ENCODE data around the gene ZNF324. TPM values are rescaled to one million over a fixed set of nuclear protein-coding genes. Genes with fewer than 3 reads are reported as not detected.

Gene ZNF324
- total and polyA plus RNA-seq, 2 experiments from 2014 or later, result 9.1 to 13.1 TPM

DNA sequence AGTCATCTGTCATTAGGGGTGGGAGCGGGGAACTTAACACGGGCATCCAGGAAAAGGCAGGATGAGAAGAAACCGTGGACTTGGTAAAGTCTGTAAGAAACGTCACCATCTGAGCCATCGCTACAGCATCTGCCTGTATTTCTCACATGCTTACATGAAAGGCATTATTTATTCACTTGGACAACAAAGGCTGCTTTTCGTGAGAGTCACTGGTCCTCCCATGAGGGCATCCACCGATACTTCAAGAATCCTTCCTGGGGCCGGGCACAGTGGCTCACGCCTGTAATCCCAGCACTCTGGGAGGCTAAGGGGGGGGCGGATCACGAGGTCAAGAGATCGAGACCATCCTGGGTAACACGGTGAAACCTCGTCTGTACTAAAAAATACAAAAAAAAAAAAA, 25.4 kb downstream of the ZNF324 start:
- H4K20me1 ChIP-seq (ENCODE audit: insufficient read depth, poor library complexity, severe bottlenecking), result no peaks in the 10 kb centered on the region
- no peaks in the 10 kb centered on the region for H3K36me3 ChIP-seq (replicated peaks; ENCODE audit: insufficient read depth, low read depth)
- H3K79me2 ChIP-seq, result no peaks in the 10 kb centered on the region
- no peak for DNase-seq (ENCODE audit: low spot score)
- no peak overlapping the region for H3K27ac ChIP-seq
- 96% methylated on average over 14 of the region's 14 CpGs for WGBS (ENCODE audit: low lambda C conversion rate, missing lambda C conversion rate)
- no peaks in the 10 kb centered on the region for H3K27me3 ChIP-seq
- H3K4me3 ChIP-seq, result no peak overlapping the region
- H3K9me3 ChIP-seq (ENCODE audit: low read depth), result no peaks in the 10 kb centered on the region
- no peaks in the 10 kb centered on the region for H3K4me1 ChIP-seq (ENCODE audit: insufficient read depth)
- TF ChIP-seq, protein P1, sequence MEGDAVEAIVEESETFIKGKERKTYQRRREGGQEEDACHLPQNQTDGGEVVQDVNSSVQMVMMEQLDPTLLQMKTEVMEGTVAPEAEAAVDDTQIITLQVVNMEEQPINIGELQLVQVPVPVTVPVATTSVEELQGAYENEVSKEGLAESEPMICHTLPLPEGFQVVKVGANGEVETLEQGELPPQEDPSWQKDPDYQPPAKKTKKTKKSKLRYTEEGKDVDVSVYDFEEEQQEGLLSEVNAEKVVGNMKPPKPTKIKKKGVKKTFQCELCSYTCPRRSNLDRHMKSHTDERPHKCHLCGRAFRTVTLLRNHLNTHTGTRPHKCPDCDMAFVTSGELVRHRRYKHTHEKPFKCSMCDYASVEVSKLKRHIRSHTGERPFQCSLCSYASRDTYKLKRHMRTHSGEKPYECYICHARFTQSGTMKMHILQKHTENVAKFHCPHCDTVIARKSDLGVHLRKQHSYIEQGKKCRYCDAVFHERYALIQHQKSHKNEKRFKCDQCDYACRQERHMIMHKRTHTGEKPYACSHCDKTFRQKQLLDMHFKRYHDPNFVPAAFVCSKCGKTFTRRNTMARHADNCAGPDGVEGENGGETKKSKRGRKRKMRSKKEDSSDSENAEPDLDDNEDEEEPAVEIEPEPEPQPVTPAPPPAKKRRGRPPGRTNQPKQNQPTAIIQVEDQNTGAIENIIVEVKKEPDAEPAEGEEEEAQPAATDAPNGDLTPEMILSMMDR (IDR thresholded peaks at IDR 0.05; ENCODE audit: poor library complexity), result no peak
- TF ChIP-seq EZH2 (IDR thresholded peaks at IDR 0.05; ENCODE audit: borderline replicate concordance), result no peak
- no peak for TF ChIP-seq EZH2phosphoT487 (IDR thresholded peaks at IDR 0.05; ENCODE audit: low read depth, severe bottlenecking, unreplicated experiment)
- no peak overlapping the region for H2AFZ ChIP-seq
- H3K4me2 ChIP-seq, result no peak overlapping the region
- no peaks in the 10 kb centered on the region for H3K9me2 ChIP-seq (replicated peaks; ENCODE audit: insufficient read depth)

DNA sequence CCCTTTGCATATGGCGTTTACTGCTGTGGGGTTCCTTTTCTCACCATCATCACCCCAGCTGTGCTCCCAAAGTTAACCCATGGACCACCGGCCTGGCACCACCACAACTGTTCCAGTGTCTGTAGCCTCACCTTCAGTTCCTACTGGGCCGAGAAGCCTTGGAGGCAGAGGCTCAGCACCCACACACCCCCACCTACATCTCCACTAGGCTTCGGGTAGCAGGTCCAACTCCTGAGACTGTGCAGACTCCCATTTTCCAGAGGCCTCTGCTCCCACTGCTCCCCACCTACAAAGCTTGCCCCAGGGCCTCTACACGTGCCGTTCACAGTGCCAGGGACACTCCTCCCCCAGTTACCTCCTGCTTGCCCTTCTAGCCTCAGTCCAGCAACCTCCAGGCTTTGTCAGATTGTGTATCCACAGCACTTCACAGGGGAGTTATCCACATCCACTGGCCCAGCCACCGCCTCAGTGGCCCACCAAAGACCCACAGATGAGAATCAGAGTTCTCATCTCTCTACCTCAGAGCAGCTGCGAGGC, 30.8 kb downstream of the ZNF324 start:
- no peak overlapping the region for H3K4me3 ChIP-seq
- H3K4me2 ChIP-seq, result no peak overlapping the region
- no peak overlapping the region for H2AFZ ChIP-seq

DNA sequence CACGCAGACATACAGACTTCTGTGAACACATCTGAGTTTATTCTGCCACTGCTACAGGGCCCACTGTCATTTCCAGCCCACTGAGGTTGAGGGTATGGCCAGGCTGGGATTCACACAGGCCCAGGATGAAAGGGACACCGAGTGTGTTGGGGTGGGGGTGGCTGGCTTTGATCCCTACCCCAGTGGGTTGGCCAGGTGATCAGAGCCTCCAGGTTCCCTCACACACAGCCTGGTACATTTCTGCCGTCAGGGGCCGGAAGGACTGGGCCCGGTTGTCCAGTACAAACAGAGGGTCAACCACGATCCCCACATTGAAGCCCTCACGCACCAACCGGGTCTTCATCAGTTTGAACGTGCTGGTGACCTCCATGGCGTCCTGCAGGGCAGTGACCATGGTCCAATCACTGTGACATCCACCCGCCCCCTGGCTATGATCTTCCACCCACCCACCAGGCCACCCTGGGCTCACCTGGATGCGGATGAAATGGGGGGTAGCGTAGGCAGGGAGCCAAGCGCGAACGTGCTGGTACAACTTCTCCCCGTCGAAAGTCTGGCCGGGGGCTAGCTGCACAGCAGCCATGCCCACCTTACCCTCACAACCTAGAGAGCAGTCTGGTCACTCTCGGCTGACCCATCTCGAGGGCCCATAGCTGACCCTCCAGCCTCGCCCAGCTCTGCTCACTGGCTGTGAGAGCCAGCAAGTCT, 31.6 kb downstream of the ZNF324 start:
- Histone ChIP-seq H3K27me3 (no peaks in the 10 kb centered on the region), H3K9me3 (ENCODE audit: low read depth) (no peaks in the 10 kb centered on the region), H3K4me2 (peak overlapping the region; percentile 76), H3K27ac (no peak overlapping the region), H2AFZ (peak overlapping the region; percentile 68), H4K20me1 (ENCODE audit: insufficient read depth, poor library complexity, severe bottlenecking) (no peaks in the 10 kb centered on the region), H3K36me3 (replicated peaks; ENCODE audit: insufficient read depth, low read depth) (no peaks in the 10 kb centered on the region), H3K79me2 (no peaks in the 10 kb centered on the region), H3K4me3 (no peak overlapping the region), H3K4me1 (ENCODE audit: insufficient read depth) (peaks cover 5% of the 10 kb centered on the region), H3K9me2 (replicated peaks; ENCODE audit: insufficient read depth) (no peaks in the 10 kb centered on the region)
- DNase-seq (ENCODE audit: low spot score), result peak; percentile 5
- 64% methylated on average over 21 of the region's 22 CpGs for WGBS (ENCODE audit: low lambda C conversion rate, missing lambda C conversion rate)
- TF ChIP-seq EZH2phosphoT487 (IDR thresholded peaks at IDR 0.05; ENCODE audit: low read depth, severe bottlenecking, unreplicated experiment) (no peak), EZH2 (IDR thresholded peaks at IDR 0.05; ENCODE audit: borderline replicate concordance) (no peak)
- TF ChIP-seq, protein P1 (IDR thresholded peaks at IDR 0.05; ENCODE audit: poor library complexity), result no peak

More for the DNA sequence above, 30.8 kb downstream of the ZNF324 start:
- TF ChIP-seq, protein P1 (IDR thresholded peaks at IDR 0.05; ENCODE audit: poor library complexity), result no peak
- TF ChIP-seq EZH2 (IDR thresholded peaks at IDR 0.05; ENCODE audit: borderline replicate concordance) (no peak), EZH2phosphoT487 (IDR thresholded peaks at IDR 0.05; ENCODE audit: low read depth, severe bottlenecking, unreplicated experiment) (no peak)
- WGBS (ENCODE audit: low lambda C conversion rate, missing lambda C conversion rate), result 87% methylated on average over 8 of the region's 8 CpGs
- DNase-seq (ENCODE audit: low spot score), result no peak
- H3K36me3 ChIP-seq (replicated peaks; ENCODE audit: insufficient read depth, low read depth), result no peaks in the 10 kb centered on the region
- no peaks in the 10 kb centered on the region for H4K20me1 ChIP-seq (ENCODE audit: insufficient read depth, poor library complexity, severe bottlenecking)
- no peaks in the 10 kb centered on the region for H3K9me2 ChIP-seq (replicated peaks; ENCODE audit: insufficient read depth)
- no peaks in the 10 kb centered on the region for H3K27me3 ChIP-seq
- peaks cover 5% of the 10 kb centered on the region for H3K4me1 ChIP-seq (ENCODE audit: insufficient read depth)
- no peaks in the 10 kb centered on the region for H3K79me2 ChIP-seq
- no peaks in the 10 kb centered on the region for H3K9me3 ChIP-seq (ENCODE audit: low read depth)
- H3K27ac ChIP-seq, result no peak overlapping the region
